IPS-20b (cell line): ENCODE data around the gene PRXL2A.
A peak's percentile ranks its signal among the peaks of the same experiment; 100 is the strongest.

Source experiments
- H3K27ac ChIP-seq: one replicate; pipeline ENCODE4 v1.5.1; 2013; ENCODE audit warnings: low read length
- H3K27me3 ChIP-seq: 2 replicates; pipeline ENCODE4 v1.6.1; 2013; ENCODE audit warnings: mild to moderate bottlenecking, low read length, inconsistent platforms; ENCODE audit not compliant: insufficient read depth
- H3K36me3 ChIP-seq: 2 replicates; pipeline ENCODE4 v1.6.1; 2013; ENCODE audit warnings: low read depth, mild to moderate bottlenecking, inconsistent platforms, low read length, moderate library complexity; ENCODE audit not compliant: insufficient read depth
- H3K4me1 ChIP-seq: 2 replicates; pipeline ENCODE4 v1.6.1; 2013; ENCODE audit warnings: mild to moderate bottlenecking, control low read depth, inconsistent platforms, low read length, moderate library complexity; ENCODE audit not compliant: insufficient read depth
- H3K4me3 ChIP-seq: 2 replicates; pipeline ENCODE4 v1.5.1; 2013; ENCODE audit warnings: mild to moderate bottlenecking, low read length, inconsistent platforms
- H3K9ac ChIP-seq: 2 replicates; pipeline ENCODE4 v1.6.1; 2013; ENCODE audit warnings: low read depth, mild to moderate bottlenecking, inconsistent platforms, low read length, moderate library complexity
- H3K9me3 ChIP-seq: 2 replicates; pipeline ENCODE4 v1.6.1; 2013; ENCODE audit warnings: mild to moderate bottlenecking, low read depth, low read length, inconsistent platforms; ENCODE audit not compliant: insufficient read depth

PRXL2A gene

GRCh38 chr10:80464557-80465450, 56.5 kb downstream of the PRXL2A start:
- Histone ChIP-seq H3K4me3 (peak overlapping the region; percentile 61; the same call in 1 of the 2 replicates), H3K9ac (peak overlapping the region; percentile 90), H3K4me1 (peaks cover 72% of the 10 kb centered on the region), H3K36me3 (peaks cover 3% of the 10 kb centered on the region; the same call in 1 of the 2 replicates), H3K9me3 (no peaks in the 10 kb centered on the region), H3K27ac (peak overlapping the region; percentile 89), H3K27me3 (peaks cover 29% of the 10 kb centered on the region)

- H3K27ac ChIP-seq = peak overlapping the region; percentile 57
- H3K27me3 ChIP-seq = peaks cover 29% of the 10 kb centered on the region
- peak overlapping the region; percentile 90 for H3K9ac ChIP-seq
- peaks cover 6% of the 10 kb centered on the region; the same call in 1 of the 2 replicates for H3K36me3 ChIP-seq
- H3K4me1 ChIP-seq = peaks cover 66% of the 10 kb centered on the region
- peak overlapping the region; percentile 61; the same call in 1 of the 2 replicates for H3K4me3 ChIP-seq
- H3K9me3 ChIP-seq = no peaks in the 10 kb centered on the region
Observed at GRCh38 chr10:80465451-80465835, 57.1 kb downstream of the PRXL2A start.

GRCh38 chr10:80465839-80466590, 57.7 kb downstream of the PRXL2A start:
- peak overlapping the region; percentile 90 for H3K9ac ChIP-seq
- no peaks in the 10 kb centered on the region for H3K9me3 ChIP-seq
- H3K4me3 ChIP-seq = peak overlapping the region; percentile 61; the same call in 1 of the 2 replicates
- peak overlapping the region; percentile 57 for H3K27ac ChIP-seq
- peaks cover 12% of the 10 kb centered on the region; the same call in 1 of the 2 replicates for H3K36me3 ChIP-seq
- peaks cover 61% of the 10 kb centered on the region for H3K4me1 ChIP-seq
- H3K27me3 ChIP-seq = peaks cover 29% of the 10 kb centered on the region

DNA sequence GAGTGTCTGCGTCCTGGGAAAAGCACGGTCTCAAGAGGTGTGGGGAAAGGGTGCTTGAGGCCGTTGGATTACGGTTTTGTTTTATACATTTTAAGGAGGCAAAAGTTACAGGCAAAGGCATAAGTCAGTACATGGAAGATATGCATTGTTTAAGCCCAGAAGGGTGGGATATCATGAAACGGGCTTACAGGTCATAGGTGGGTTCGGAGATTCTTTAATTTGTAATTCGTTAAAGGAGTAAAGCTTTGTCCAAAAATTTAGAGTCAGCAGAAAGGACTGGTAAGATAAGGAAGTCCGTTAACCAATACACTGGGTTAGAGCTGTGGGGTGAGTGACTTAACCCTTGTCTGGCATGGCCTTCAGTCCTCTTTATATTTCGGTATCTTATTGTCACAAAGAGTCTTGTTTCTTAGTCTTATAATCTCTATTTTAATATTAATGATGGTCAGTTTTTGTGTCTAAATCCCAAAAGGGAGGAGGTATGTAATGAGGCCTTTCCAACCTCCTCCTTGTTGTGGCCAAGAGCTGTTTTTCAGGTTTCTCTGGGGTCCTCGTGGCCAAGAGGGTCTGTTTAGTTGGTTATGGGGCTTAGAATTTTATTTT, 58.5 kb downstream of the PRXL2A start:
- Histone ChIP-seq H3K36me3 (peaks cover 13% of the 10 kb centered on the region; the same call in 1 of the 2 replicates), H3K9ac (no peak overlapping the region), H3K4me1 (peaks cover 57% of the 10 kb centered on the region), H3K4me3 (no peak overlapping the region), H3K27ac (no peak overlapping the region), H3K9me3 (no peaks in the 10 kb centered on the region), H3K27me3 (peaks cover 29% of the 10 kb centered on the region)

DNA sequence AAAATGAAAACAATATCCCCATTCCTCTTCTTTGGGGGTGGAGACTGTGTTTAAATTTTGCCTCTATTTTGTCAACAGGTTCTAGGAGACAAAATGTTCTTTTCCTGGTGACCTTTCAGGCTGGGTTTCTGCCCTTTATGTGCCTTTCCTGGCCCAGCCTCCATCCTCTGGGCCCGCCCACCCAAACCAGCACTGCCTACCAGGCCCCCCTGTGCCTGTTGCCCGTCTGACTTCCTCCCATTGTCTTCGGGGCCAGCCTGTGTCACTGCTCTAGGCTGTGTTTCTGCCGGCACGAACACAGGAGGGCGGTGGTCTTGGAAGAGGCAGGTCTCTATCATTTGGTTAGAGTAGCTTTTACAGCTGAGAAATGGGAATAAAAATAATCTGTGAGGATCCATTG, 59.7 kb downstream of the PRXL2A start:
- no peak overlapping the region for H3K27ac ChIP-seq
- peak overlapping the region; percentile 11; the same call in 1 of the 2 replicates for H3K4me3 ChIP-seq
- H3K9me3 ChIP-seq = no peaks in the 10 kb centered on the region
- H3K9ac ChIP-seq = no peak overlapping the region; the same call in 1 of the 2 replicates
- H3K4me1 ChIP-seq = peaks cover 50% of the 10 kb centered on the region
- peaks cover 29% of the 10 kb centered on the region for H3K27me3 ChIP-seq
- peaks cover 13% of the 10 kb centered on the region; the same call in 1 of the 2 replicates for H3K36me3 ChIP-seq

- Histone ChIP-seq H3K4me3 (no peak overlapping the region), H3K27me3 (peaks cover 29% of the 10 kb centered on the region), H3K36me3 (peaks cover 13% of the 10 kb centered on the region; the same call in 1 of the 2 replicates), H3K9me3 (no peaks in the 10 kb centered on the region), H3K9ac (no peak overlapping the region), H3K4me1 (peaks cover 44% of the 10 kb centered on the region), H3K27ac (no peak overlapping the region)
Observed at GRCh38 chr10:80468806-80469421, 60.6 kb downstream of the PRXL2A start.

GRCh38 chr10:80470266-80470665, 61.9 kb downstream of the PRXL2A start:
- Histone ChIP-seq H3K27me3 (peaks cover 29% of the 10 kb centered on the region), H3K9me3 (no peaks in the 10 kb centered on the region), H3K27ac (no peak overlapping the region), H3K36me3 (peaks cover 13% of the 10 kb centered on the region; the same call in 1 of the 2 replicates), H3K4me3 (no peak overlapping the region), H3K4me1 (peaks cover 42% of the 10 kb centered on the region), H3K9ac (no peak overlapping the region)

- Histone ChIP-seq H3K36me3 (peaks cover 13% of the 10 kb centered on the region; the same call in 1 of the 2 replicates), H3K27me3 (peaks cover 27% of the 10 kb centered on the region), H3K27ac (no peak overlapping the region), H3K4me1 (peaks cover 35% of the 10 kb centered on the region), H3K9ac (no peak overlapping the region), H3K9me3 (no peaks in the 10 kb centered on the region), H3K4me3 (no peak overlapping the region)
Observed at GRCh38 chr10:80471001-80471400, 62.6 kb downstream of the PRXL2A start.

GRCh38 chr10:80471715-80472233, 63.4 kb downstream of the PRXL2A start:
- H3K36me3 ChIP-seq = peaks cover 13% of the 10 kb centered on the region; the same call in 1 of the 2 replicates
- no peak overlapping the region for H3K4me3 ChIP-seq
- H3K4me1 ChIP-seq = peaks cover 28% of the 10 kb centered on the region
- H3K9me3 ChIP-seq = no peaks in the 10 kb centered on the region
- H3K27ac ChIP-seq = no peak overlapping the region
- H3K27me3 ChIP-seq = peaks cover 19% of the 10 kb centered on the region
- H3K9ac ChIP-seq = no peak overlapping the region

DNA sequence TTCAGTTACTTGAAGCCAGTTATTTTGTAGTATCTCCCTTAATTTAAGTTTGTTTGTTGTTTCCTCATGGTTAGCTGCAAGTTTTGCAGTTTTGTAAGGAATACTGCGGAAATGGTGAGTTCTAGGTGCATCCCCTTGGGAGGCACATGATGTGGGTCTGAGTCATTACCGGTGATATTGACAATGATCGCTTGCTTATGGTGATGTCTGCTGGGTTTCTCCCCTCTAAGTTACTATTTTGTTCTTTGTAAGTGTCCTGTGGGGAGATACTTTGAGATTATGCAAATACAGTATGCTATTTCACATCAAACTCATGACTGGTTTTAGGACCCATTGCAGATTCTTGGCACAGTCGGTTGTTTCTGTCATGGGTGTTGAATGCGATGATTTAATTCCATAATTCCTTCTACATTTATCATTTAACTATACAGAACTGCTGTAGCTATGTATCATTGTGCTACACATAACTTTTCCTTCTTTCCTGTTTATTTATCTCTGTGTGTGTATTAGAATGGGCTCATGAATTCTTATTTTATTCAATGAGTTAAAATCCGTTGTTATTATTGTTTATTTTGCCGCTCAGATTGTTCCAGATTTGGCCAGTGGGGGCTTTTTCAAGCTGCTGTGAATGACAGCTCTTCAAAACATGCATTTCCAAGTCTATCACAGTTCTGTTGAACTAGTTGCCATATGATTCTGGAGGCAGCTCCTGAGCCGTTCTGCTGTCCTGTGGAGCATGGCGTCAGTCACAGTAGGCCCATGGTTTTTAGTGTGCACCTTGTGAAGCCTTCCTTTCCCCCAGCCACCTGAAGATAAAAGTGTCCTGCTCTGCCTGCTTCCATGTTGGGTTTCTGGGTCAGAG, 64.1 kb downstream of the PRXL2A start:
- H3K9me3 ChIP-seq = no peaks in the 10 kb centered on the region
- H3K27me3 ChIP-seq = peaks cover 14% of the 10 kb centered on the region
- H3K36me3 ChIP-seq = peaks cover 13% of the 10 kb centered on the region; the same call in 1 of the 2 replicates
- peaks cover 22% of the 10 kb centered on the region for H3K4me1 ChIP-seq
- no peak overlapping the region for H3K4me3 ChIP-seq
- H3K27ac ChIP-seq = no peak overlapping the region
- H3K9ac ChIP-seq = no peak overlapping the region
